ENCODE measurements around the gene PLCXD1.

DNA sequence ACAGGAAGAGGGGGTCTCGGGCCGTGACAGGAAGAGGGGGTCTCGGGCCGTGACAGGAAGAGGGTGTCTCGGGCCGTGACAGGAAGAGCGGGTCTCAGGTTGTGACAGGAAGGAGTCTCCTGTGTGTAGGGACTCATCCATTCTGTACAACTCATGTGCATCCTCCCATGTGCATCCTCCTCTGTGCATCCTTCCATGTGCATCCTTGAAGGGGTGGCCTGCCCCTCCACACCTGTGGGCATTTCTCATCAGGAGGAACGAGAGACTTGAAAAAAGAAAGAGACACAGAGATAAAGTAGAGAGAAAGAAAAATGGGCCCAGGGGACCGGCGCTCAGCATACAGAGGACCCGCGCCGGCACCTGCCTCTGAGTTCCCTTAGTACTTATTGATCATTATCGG is 30.2 kb upstream of the PLCXD1 start:
- TF ChIP-seq, protein P1, sequence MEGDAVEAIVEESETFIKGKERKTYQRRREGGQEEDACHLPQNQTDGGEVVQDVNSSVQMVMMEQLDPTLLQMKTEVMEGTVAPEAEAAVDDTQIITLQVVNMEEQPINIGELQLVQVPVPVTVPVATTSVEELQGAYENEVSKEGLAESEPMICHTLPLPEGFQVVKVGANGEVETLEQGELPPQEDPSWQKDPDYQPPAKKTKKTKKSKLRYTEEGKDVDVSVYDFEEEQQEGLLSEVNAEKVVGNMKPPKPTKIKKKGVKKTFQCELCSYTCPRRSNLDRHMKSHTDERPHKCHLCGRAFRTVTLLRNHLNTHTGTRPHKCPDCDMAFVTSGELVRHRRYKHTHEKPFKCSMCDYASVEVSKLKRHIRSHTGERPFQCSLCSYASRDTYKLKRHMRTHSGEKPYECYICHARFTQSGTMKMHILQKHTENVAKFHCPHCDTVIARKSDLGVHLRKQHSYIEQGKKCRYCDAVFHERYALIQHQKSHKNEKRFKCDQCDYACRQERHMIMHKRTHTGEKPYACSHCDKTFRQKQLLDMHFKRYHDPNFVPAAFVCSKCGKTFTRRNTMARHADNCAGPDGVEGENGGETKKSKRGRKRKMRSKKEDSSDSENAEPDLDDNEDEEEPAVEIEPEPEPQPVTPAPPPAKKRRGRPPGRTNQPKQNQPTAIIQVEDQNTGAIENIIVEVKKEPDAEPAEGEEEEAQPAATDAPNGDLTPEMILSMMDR (conservative IDR thresholded peaks at IDR 0.05; ENCODE audit: low read depth, low read length): no peak
- no peak for TF ChIP-seq EZH2 (IDR thresholded peaks at IDR 0.05; ENCODE audit: borderline replicate concordance, low read depth, low read length, poor library complexity, severe bottlenecking)
